Ramos (cell line): ENCODE results near the gene FNTB.

Experiments
- in situ Hi-C: fragments of 300-500 bp; cut with MboI; formaldehyde crosslinking; loops from one replicate; pipeline ENCODE4 v1.14.3; 2022; ENCODE audit warnings: low sequenced_read_pairs; ENCODE audit not compliant: unreplicated experiment

FNTB gene

GRCh38 chr14:65042731-65043372 is 56.2 kb downstream of the FNTB start:
- in situ Hi-C loops, result no loop called here

DNA sequence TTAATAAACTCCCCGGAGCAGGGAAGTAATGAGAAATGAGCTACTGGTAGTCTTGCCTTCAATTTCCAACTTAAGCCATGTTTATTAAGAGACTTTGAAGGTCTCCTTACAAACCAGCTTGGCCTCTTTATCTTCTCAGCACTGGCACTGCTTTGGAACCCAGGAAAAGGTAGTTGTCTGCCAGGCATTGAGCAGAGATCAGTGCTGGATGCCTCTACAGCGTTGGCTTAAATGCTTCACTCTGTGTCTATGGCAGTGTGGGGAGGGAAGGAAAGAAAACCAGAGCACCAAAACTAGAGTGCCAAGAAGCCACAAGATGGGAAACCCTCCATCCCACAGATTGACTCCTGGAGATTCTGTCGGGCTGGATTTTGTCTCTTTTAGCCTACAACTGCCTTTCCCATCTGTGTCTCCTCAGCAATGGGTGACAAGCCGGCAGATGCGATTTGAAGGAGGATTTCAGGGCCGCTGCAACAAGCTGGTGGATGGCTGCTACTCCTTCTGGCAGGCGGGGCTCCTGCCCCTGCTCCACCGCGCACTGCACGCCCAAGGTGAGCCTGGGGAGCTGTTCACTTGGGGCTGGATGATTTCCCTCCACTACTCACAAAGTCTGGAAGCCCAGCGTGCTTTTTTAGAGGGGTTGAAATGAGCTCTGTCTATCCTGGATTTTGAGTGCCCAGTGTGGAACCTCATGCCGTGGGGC is 57.3 kb downstream of the FNTB start:
- in situ Hi-C loops, result no loop called here

DNA sequence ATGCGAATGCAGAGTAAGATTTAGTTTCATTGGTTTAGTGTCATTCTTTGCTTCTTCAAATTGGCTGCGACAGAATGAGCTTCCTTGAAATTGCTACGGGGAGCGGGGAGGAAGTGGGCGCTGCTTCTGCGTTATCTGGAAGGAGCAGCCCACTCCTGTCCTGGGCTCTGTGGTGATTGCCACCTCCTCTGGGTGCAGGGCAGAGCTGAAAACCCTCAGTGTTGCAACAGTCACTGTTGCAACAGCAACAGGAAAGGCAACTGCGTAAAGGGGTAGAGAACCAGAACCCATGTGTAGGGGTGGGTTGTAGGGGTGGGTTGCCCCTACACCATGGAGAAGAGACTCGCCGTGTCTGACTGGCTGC is 57.9 kb downstream of the FNTB start:
- in situ Hi-C loops, result no loop called here

DNA sequence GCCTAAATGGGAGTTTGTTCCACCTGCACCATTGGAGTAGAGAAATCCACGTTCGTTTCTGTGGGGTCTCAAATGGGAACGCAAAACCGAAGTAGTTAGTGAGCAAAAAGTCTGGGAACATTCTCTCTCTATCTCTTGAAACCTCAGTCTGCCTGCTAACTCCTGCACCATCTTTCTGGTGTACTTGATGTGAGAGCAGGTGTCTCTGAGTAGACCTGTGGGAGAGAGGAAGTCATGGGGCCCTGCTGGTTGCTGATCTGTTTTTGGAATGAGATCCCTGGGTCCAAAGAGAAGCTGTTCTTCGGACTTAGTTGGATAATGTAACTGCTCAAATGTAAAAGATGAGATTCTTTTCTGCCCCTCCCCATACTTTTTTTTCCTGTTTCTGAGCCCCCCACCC is 58.3 kb downstream of the FNTB start:
- in situ Hi-C loops, result no loop called here

DNA sequence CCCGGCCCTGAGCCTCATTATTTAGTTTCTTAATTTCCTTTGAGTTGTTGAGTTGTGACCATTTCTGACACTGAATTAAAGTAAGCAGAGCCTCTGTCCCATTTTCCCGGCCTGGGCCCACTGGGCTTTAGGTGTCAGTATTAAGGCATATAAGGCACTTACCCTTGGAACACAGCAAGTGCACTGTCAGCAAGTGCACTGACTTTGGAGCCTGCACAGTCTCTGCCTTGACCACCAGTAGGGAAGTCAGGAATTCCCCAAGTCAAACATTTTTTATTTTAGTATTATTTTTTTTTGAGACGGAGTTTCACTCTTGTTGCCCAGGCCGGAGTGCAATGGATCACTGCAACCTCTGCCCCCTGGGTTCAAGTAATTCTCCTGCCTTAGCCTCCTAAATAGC is 59.0 kb downstream of the FNTB start:
- in situ Hi-C loops, result no loop called here

DNA sequence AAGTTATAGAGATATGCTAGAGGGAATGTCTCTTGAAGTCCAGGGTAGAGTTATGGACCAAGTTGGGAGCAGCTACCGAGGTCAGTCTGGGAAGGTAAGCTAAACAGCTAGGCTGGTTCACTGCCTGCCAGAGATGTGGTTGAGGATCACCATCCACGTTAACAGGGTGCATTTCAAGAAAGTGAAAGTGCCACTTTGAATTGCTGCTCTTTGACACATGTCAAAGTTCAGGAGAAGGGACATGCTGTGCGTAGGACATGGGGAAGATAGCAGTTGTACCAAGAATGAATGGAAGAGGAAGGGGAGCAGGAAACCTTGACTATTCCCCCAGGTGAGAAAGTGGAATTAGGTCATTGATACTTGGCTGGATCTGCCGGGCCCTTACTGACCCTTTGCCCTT is 66.1 kb downstream of the FNTB start:
- in situ Hi-C loops, result no loop called here

DNA sequence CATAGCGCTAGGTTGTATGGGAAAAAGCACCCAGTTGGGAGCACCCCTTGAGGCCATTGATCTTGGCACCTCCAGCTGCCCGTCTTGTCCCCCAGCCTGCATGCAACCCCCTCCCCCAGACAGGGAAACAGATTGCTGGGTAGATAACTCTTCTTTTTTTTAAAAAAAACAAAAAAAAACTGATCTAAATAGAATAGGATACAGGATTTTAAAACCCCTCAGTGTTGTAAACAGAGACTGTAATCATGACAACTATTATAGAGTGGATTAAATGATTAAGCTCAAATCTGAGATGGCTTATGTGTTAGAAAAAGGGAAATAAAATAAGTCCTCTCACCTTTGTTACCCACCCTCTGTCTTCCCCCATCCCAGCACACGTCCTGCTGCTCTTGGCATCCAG is 66.8 kb downstream of the FNTB start:
- in situ Hi-C loops, result no loop called here

GRCh38 chr14:65054471-65055085 is 67.9 kb downstream of the FNTB start:
- in situ Hi-C loops, result no loop called here

- in situ Hi-C loops, result no loop called here
Observed at GRCh38 chr14:65057695-65058094, 71.0 kb downstream of the FNTB start.

- in situ Hi-C loops, result no loop called here
Observed at GRCh38 chr14:65062096-65063075, 75.7 kb downstream of the FNTB start.

DNA sequence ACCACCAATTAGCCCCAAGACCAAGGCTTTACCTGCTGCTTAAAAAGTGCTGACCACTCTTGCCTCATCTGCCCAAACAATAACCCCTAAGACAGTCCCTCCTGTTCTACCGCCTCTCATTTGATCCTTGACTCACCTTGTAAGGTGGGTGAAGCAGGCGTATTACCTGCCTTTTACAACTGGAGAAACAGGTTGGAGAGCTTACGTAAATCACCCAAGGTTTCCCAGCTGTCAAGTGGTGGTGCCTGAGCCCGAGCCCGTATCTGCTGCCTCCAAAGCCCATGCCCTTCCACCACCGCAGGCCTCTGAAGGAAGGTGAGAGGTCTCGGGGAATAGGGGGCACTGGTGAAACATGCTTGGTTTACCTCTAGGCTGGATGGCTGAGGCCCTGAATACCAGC is 79.0 kb downstream of the FNTB start:
- in situ Hi-C loops, result no loop called here

DNA sequence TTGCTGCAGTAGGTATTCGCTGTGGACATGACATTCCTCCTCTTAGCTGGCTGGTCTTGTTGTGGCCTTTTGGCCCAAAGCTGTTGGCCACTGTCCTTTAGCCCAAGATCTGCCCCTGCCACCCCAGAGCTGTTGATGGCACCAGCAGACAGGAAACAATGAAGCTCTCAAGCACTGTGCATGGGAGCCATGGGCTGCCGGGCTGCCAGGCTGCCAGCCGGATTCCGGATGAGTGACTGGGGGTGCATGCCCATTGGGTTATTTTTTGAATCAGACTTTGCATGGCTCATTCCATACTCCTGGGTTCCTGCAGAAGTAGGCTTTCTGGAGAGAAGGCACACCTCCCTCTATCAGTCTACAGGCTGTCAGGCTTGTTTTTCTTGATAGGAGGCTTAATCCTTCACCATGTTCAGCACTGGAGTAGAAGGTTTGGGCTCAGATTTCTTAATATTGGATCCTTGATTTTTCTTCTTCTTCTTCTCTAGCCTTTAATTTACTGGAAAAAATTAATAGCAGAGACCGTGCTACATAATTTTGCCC is 83.2 kb downstream of the FNTB start:
- in situ Hi-C loops, result no loop called here

- in situ Hi-C loops, result no loop called here
Observed at GRCh38 chr14:65070471-65070976, 83.8 kb downstream of the FNTB start.

DNA sequence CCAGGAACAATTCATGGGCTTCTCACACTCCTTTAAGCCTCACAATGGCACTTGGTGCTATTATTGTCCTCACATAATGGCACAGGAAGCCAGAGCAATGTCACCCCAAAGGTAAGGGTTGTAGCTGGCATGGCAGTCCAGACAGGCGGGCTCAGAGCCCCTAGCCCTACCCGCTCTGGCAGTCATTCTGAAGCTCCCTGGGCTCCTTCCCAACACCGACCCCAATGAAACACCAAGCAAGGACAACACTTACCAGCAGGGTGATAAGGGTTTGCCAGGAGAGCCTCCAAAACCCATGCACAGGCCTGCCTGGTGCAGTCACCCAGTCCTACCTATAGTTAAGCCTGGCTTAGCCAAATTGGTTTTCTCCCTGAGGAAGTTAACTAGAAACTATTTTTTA is 84.8 kb downstream of the FNTB start:
- in situ Hi-C loops, result no loop called here

DNA sequence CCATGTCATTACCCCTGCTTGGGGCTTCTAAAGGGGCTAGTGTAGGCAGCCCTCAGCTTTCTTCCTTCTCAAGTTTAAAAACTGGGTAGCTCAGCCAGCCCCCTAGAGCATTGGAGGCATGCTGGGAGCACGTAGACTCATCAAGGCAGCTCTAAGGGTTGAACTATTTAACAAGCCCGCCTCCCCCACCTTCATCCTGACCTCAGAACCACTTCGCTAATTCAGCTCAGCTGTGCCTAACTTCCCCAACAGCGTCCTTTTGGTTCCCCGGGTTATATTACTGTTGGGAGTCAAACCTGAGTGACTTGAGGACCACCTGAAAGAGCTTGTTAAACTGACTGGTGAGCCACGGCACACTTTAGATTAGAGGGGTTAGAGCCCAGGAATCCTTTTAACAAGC is 85.6 kb downstream of the FNTB start:
- in situ Hi-C loops, result no loop called here

GRCh38 chr14:65072937-65073336 is 86.2 kb downstream of the FNTB start:
- in situ Hi-C loops, result no loop called here

DNA sequence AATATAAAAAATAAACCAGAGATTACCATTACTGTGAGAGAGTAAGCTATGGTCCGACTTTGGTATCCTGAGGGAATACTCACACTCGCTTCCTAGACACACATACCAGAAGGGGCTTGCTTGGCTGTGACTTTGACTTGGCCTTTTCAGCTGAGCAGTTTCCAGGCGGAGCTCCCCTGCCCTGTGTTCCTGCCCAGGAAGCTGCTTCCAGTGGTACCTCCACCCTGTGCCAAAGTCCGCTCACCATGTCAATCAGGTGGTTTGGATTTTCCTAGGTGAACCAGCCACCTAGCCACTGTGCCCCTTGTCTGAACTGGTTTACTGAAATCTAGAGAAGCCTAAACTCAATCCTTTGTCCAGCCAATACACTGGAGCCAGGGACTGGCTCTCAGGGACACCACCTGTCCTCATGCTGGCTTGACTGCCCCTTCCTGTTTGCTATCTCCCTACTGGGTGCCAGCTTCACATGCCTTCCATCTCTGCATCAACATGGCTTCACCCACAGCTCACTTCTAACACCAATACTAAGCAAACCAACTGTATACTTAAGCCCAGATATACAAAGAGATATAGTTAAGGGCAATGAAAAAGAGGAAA is 87.0 kb downstream of the FNTB start:
- in situ Hi-C loops, result no loop called here

DNA sequence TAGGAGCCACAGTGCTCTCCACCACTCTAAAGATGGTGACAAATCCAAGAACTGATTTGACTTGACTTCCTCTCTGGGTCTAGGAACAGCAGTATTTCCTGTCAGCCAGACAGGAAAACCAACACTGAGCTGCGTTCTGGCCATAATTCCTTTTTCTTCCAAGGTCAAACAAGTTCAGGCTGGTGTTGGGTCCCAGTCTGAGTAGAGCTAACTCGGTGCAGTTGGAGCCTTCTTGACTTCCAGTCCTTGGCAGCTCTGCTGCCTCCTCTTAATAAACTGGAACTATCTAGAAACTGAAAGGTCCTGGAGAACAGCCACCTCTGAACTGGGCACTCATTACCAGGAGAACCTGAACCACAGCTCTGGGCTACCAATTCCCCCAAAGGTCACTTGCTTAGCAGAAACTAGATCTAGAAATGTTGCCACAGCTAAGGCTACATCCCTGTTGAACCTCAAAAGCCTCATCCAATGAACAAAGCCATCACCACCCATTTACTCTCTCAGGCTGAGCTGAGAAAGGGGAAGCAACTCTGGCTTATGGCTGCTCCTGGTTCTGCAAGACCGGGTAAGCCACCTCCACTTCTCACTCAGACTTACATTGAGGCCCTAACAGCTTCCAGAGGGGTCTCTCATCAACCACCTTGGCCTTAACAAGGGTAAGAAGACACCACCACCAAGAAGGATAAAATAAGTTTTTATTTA is 87.9 kb downstream of the FNTB start:
- in situ Hi-C loops, result no loop called here

- in situ Hi-C loops, result no loop called here
Observed at GRCh38 chr14:65075628-65076325, 89.1 kb downstream of the FNTB start.
